A549 (cell line): ENCODE results near the gene ANKRD40. TPM values are rescaled to one million over a fixed set of nuclear protein-coding genes. Genes with fewer than 3 reads are reported as not detected.

Experiments used
- ATAC-seq, 2 experiments: fragments of 200-7000 bp in 1 of 2; fragments of >200 bp in 1 of 2; cut with Nextera tagmentation in 1 of 2; cut with Tn5 transposase in 1 of 2; 3 replicates each; pipeline versions ENCODE4 v1.8.0 to v1.9.1; 2018 to 2020; ENCODE audit warnings: mild to moderate bottlenecking in 1 of 2, moderate library complexity in 1 of 2
- CTCF ChIA-PET: fragments of 300-600 bp; sonication (Branson Sonifier 250); formaldehyde crosslinking; extraction: SDS; loops from one replicate; lab custom pipeline; 2021; ENCODE audit warnings: antibody characterized with exemption, inconsistent platforms; lab: Yijun Ruan, JAX
- POLR2A ChIA-PET: fragments of 350-600 bp; formaldehyde crosslinking; extraction: SDS; loops from one replicate; lab custom pipeline; 2021; ENCODE audit warnings: antibody characterized with exemption, inconsistent platforms; lab: Yijun Ruan, JAX
- DNase-seq, 2 experiments: peaks; one replicate each; pipeline versions ENCODE4 v3.0.0 to v3.0.0-alpha.2; 2011 to 2016; ENCODE audit warnings: low read depth in 1 of 2, low spot score in 1 of 2
- FAIRE-seq: peaks from 2 replicates; lab custom pipeline; 2011; peaks lifted over from hg19 to GRCh38; lab: Jason Lieb, UNC
- H3K27ac ChIP-seq, 2 experiments: fragments of >200 bp; sonication (Bioruptor Twin); formaldehyde crosslinking; 3 replicates each; pipeline ENCODE4 v1.5.1; 2016 to 2017
- H3K4me1 ChIP-seq: fragments of >200 bp; sonication (Bioruptor Twin); formaldehyde crosslinking; 3 replicates; pipeline ENCODE4 v1.6.1; 2016
- H3K4me2 ChIP-seq: fragments of >200 bp; sonication (Bioruptor Twin); formaldehyde crosslinking; 3 replicates; pipeline ENCODE4 v1.6.1; 2016
- H3K4me3 ChIP-seq: fragments of >200 bp; sonication (Bioruptor Twin); formaldehyde crosslinking; 3 replicates; pipeline ENCODE4 v1.5.1; 2016
- H3K9me3 ChIP-seq: fragments of >200 bp; sonication (Bioruptor Twin); formaldehyde crosslinking; 3 replicates; pipeline ENCODE4 v1.6.1; 2016
- BCL3 ChIP-seq: fragments of >200 bp; sonication (Bioruptor Twin); formaldehyde crosslinking; IDR thresholded peaks from 3 replicates; pipeline ENCODE4 v1.6.1; 2016
- CBX8 ChIP-seq: fragments of 200-600 bp; sonication (generic); IDR thresholded peaks from 2 replicates; pipeline ENCODE4 v1.6.1; 2016
- CHD4 ChIP-seq: fragments of 200-600 bp; sonication (generic); IDR thresholded peaks from 2 replicates; pipeline ENCODE4 v1.6.1; 2016; ENCODE audit warnings: antibody characterized with exemption, mild to moderate bottlenecking, borderline replicate concordance
- CTCF ChIP-seq: fragments of >200 bp; sonication (Bioruptor Twin); formaldehyde crosslinking; IDR thresholded peaks from 3 replicates; pipeline ENCODE4 v1.5.1; 2016
- EHMT2 ChIP-seq: fragments of 200-600 bp; sonication (generic); IDR thresholded peaks from 2 replicates; pipeline ENCODE4 v1.6.1; 2016; ENCODE audit warnings: antibody characterized with exemption, low read depth, mild to moderate bottlenecking, moderate library complexity
- ELK1 ChIP-seq: fragments of 150-350 bp; IDR thresholded peaks from 2 replicates; pipeline ENCODE4 v1.6.1; 2014; ENCODE audit warnings: low read depth, mild to moderate bottlenecking, low read length
- ESRRA ChIP-seq: fragments of 150-350 bp; IDR thresholded peaks from 2 replicates; pipeline ENCODE4 v1.6.1; 2014; ENCODE audit warnings: mild to moderate bottlenecking, low read length, borderline replicate concordance
- HDAC2 ChIP-seq: fragments of 200-600 bp; sonication (generic); IDR thresholded peaks from 2 replicates; pipeline ENCODE4 v1.6.1; 2016
- HEYL ChIP-seq: fragments of 250-450 bp; sonication (Bioruptor Pico); IDR thresholded peaks from 2 replicates; pipeline ENCODE4 v1.8.0; 2021; ENCODE audit warnings: mild to moderate bottlenecking, moderate library complexity
- KDM1A ChIP-seq: fragments of 200-600 bp; sonication (generic); IDR thresholded peaks from 2 replicates; pipeline ENCODE4 v1.6.1; 2016; ENCODE audit warnings: low read depth, mild to moderate bottlenecking
- MAX ChIP-seq: IDR thresholded peaks from 2 replicates; pipeline ENCODE4 v1.6.1; 2012
- MYC ChIP-seq: IDR thresholded peaks from 2 replicates; pipeline ENCODE4 v1.6.1; 2012; ENCODE audit warnings: mild to moderate bottlenecking, inconsistent platforms, low read length, improper control_type of control experiment, borderline replicate concordance
- NR3C1 ChIP-seq: fragments of >200 bp; sonication (Bioruptor Twin); formaldehyde crosslinking; IDR thresholded peaks from 3 replicates; pipeline ENCODE4 v1.6.1; 2017
- PBX3 ChIP-seq: IDR thresholded peaks from 2 replicates; pipeline ENCODE4 v1.6.1; 2012
- PHF8 ChIP-seq: fragments of 200-600 bp; sonication (generic); IDR thresholded peaks from 2 replicates; pipeline ENCODE4 v1.6.1; 2016; ENCODE audit warnings: low read depth, mild to moderate bottlenecking, antibody characterized with exemption, moderate library complexity, borderline replicate concordance
- POLR2A ChIP-seq: IDR thresholded peaks from 2 replicates; pipeline ENCODE4 v1.6.1; 2012; ENCODE audit warnings: mild to moderate bottlenecking, low read length
- RCOR1 ChIP-seq: fragments of 150-350 bp; IDR thresholded peaks from 2 replicates; pipeline ENCODE4 v1.6.1; 2014; ENCODE audit warnings: antibody characterized with exemption, low read length, low read depth
- SREBF2 ChIP-seq: fragments of 450-650 bp; IDR thresholded peaks from 2 replicates; pipeline ENCODE4 v1.6.1; 2014; ENCODE audit warnings: mild to moderate bottlenecking, moderate library complexity
- TFCP2L1 ChIP-seq: fragments of 250-450 bp; sonication (Bioruptor Pico); IDR thresholded peaks from 2 replicates; pipeline ENCODE4 v1.5.0; 2021; ENCODE audit warnings: mild to moderate bottlenecking
- ZNF302 ChIP-seq: fragments of 250-450 bp; sonication (Bioruptor Pico); IDR thresholded peaks from 2 replicates; pipeline ENCODE4 v1.9.0; 2021; ENCODE audit warnings: inconsistent platforms, mild to moderate bottlenecking, moderate library complexity
- WGBS: methylation state at CpG from one replicate; pipeline ENCODE4 v1.1.6; 2017; ENCODE audit errors: missing lambda C conversion rate; 5-methylcytosine and 5-hydroxymethylcytosine counted together
- polyA plus RNA-seq, 4 experiments: library from polyadenylated mRNA; depleted of rRNA in 3 of 4; stranded (reverse); fragments of >200 nt; fragmentation: RNase III in 1 of 4; extraction: RNeasy Plus Mini Kit Qiagen cat#74134 plus additional on column Dnase treatment in 1 of 4; gene quantifications; 2 replicates in 3 of 4; 3 replicates in 1 of 4; pipeline ENCODE4 v1.2.3, GENCODE V29; 2011 to 2017

Gene ANKRD40
- polyA plus RNA-seq, 2 of the 4 experiments (the other 2 are of a cell fraction), result 50.1 to 84.3 TPM

GRCh38 chr17:50657627-50658026 lies 50.1 kb downstream of the ANKRD40 start:
- 86% methylated on average over 7 of the region's 7 CpGs for WGBS

GRCh38 chr17:50657054-50657453 lies 50.7 kb downstream of the ANKRD40 start:
- H3K27ac ChIP-seq, result peak overlapping the region; percentile 98
- DNase-seq, result no peak
- ChIA-PET POLR2A (interaction anchor here (1.1 to 6.3 kb wide), 2 partner anchors 18 to 19 kb away, joined by 3 to 237 read pairs; partner anchors contain the start of gene ABCC3), CTCF (interaction anchor here (1.7 to 52.6 kb wide), 4 partner anchors 24 to 35 kb away, joined by 7 to 2097 read pairs (median 1440); partner anchors contain the start of genes ABCC3 and ANKRD40)
- FAIRE-seq, result no peak
- no peak overlapping the region for H3K4me3 ChIP-seq
- H3K9me3 ChIP-seq, result no peaks in the 10 kb centered on the region
- no peak for ATAC-seq
- no peak overlapping the region for H3K4me2 ChIP-seq
- 91% methylated on average over 7 of the region's 7 CpGs for WGBS
- no peak for TF ChIP-seq ELK1
- 0 out of 2 replicates have a peak, but pooled peaks have one; percentile 1 for TF ChIP-seq MAX
- TF ChIP-seq, all 56 proteins: peak for 1
- H3K4me1 ChIP-seq, result peaks cover 86% of the 10 kb centered on the region

More at GRCh38 chr17:50657627-50658026, 50.1 kb downstream of the ANKRD40 start:
- CTCF ChIA-PET, result interaction anchor here (32.5 to 52.6 kb wide), 2 partner anchors 25 to 35 kb away, joined by 783 to 2097 read pairs; partner anchors contain the start of gene ABCC3
- H3K9me3 ChIP-seq, result no peaks in the 10 kb centered on the region
- peaks cover 86% of the 10 kb centered on the region for H3K4me1 ChIP-seq
- H3K4me2 ChIP-seq, result no peak overlapping the region; the same call in 2 of the 3 replicates
- FAIRE-seq, result no peak
- no peak for ATAC-seq
- no peak for TF ChIP-seq MYC
- TF ChIP-seq HDAC2, result no peak
- TF ChIP-seq CTCF, result no peak
- no peak for TF ChIP-seq ELK1
- no peak for TF ChIP-seq PBX3
- no peak for TF ChIP-seq RCOR1
- TF ChIP-seq EHMT2, result no peak
- no peak for TF ChIP-seq ZNF302
- no peak for TF ChIP-seq NR3C1
- TF ChIP-seq KDM1A, result no peak
- TF ChIP-seq PHF8, result no peak
- no peak for TF ChIP-seq ESRRA
- TF ChIP-seq BCL3, result no peak
- no peak for TF ChIP-seq TFCP2L1 (CRISPR knock-in tag)
- no peak for TF ChIP-seq CBX8
- no peak for TF ChIP-seq CHD4
- no peak for TF ChIP-seq POLR2A
- TF ChIP-seq HEYL, result no peak
- TF ChIP-seq SREBF2, result no peak
- H3K4me3 ChIP-seq, result no peak overlapping the region
- POLR2A ChIA-PET, result interaction anchor here (6.3 kb wide), 1 partner anchor 19 kb away, joined by 237 read pairs; the partner anchor contains the start of gene ABCC3
- no peak for DNase-seq
- peak overlapping the region; percentile 98 for H3K27ac ChIP-seq
